SK-N-SH (cell line): ENCODE data around the gene LRP1. TPM values are rescaled to one million over a fixed set of nuclear protein-coding genes. Genes with fewer than 3 reads are reported as not detected.

Experiments used
- CTCF ChIA-PET: fragments of 300-600, 350-600 bp; formaldehyde crosslinking; extraction: SDS; loops from one replicate; lab custom pipeline; 2021; lab: Yijun Ruan, JAX
- POLR2A ChIA-PET: fragments of 350-600 bp; sonication (Branson Sonifier 250); formaldehyde crosslinking; extraction: SDS; loops from one replicate; lab custom pipeline; 2020; ENCODE audit warnings: antibody characterized with exemption, inconsistent platforms; lab: Yijun Ruan, JAX
- DNase-seq: peaks from one replicate; pipeline ENCODE4 v3.0.0; 2012
- H2AFZ ChIP-seq: fragments of 200-600 bp; sonication (generic); 2 replicates; pipeline ENCODE4 v1.8.1; 2016; ENCODE audit warnings: antibody characterized with exemption, mild to moderate bottlenecking, low read depth
- H3F3A ChIP-seq: fragments of 200-600 bp; sonication (generic); replicated peaks from 2 replicates; pipeline ENCODE3; 2016; ENCODE audit warnings: antibody characterized with exemption, mild to moderate bottlenecking; ENCODE audit not compliant: insufficient read depth
- H3K27ac ChIP-seq, 2 experiments: fragments of 200-500 bp in 1 of 2; fragments of 200-600 bp in 1 of 2; sonication (Bioruptor generic) in 1 of 2; sonication (generic), shearing (Covaris generic) in 1 of 2; 2 replicates each; pipeline versions ENCODE4 v1.5.1 to v1.6.1; 2014 to 2016; ENCODE audit warnings: low read depth in 2 of 2, inconsistent platforms in 1 of 2, low read length in 1 of 2, mild to moderate bottlenecking in 1 of 2, mixed read lengths in 1 of 2
- H3K27me3 ChIP-seq: fragments of 200-600 bp; sonication (generic), shearing (Covaris generic); 2 replicates; pipeline ENCODE4 v1.6.1; 2016; ENCODE audit warnings: mixed run types; ENCODE audit not compliant: insufficient read depth
- H3K36me3 ChIP-seq, 2 experiments: fragments of 200-500 bp in 1 of 2; fragments of 200-600 bp in 1 of 2; sonication (Bioruptor generic) in 1 of 2; sonication (generic) in 1 of 2; replicated peaks in 1 of 2; 2 replicates each; pipeline versions ENCODE3 to v1.5.1; 2014 to 2016; ENCODE audit warnings: low read length in 1 of 2, mild to moderate bottlenecking in 1 of 2; ENCODE audit not compliant: insufficient read depth in 2 of 2, control insufficient read depth in 1 of 2
- H3K4me1 ChIP-seq, 2 experiments: fragments of 200-500 bp in 1 of 2; fragments of 200-600 bp in 1 of 2; sonication (Bioruptor generic) in 1 of 2; sonication (generic), shearing (Covaris generic) in 1 of 2; 2 replicates each; pipeline versions ENCODE4 v1.5.1 to v1.6.1; 2014 to 2016; ENCODE audit warnings: low read depth in 1 of 2, low read length in 1 of 2, mixed run types in 1 of 2; ENCODE audit not compliant: insufficient read depth in 2 of 2, control insufficient read depth in 1 of 2
- H3K4me2 ChIP-seq: fragments of 200-600 bp; sonication (generic), shearing (Covaris generic); 2 replicates; pipeline ENCODE4 v1.6.1; 2017; ENCODE audit warnings: mixed run types
- H3K4me3 ChIP-seq, 2 experiments: fragments of 200-500 bp in 1 of 2; fragments of 200-600 bp in 1 of 2; sonication (Bioruptor generic) in 1 of 2; sonication (generic), shearing (Covaris generic) in 1 of 2; 2 replicates each; pipeline versions ENCODE4 v1.5.1 to v1.8.1; 2014 to 2016; ENCODE audit warnings: low read depth in 2 of 2, inconsistent platforms in 1 of 2, low read length in 1 of 2, mild to moderate bottlenecking in 1 of 2, mixed read lengths in 1 of 2, moderate library complexity in 1 of 2
- H3K79me2 ChIP-seq: fragments of 200-600 bp; sonication (generic); 2 replicates; pipeline ENCODE4 v1.8.1; 2017; ENCODE audit warnings: mild to moderate bottlenecking; ENCODE audit not compliant: insufficient read depth
- H3K9ac ChIP-seq: fragments of 200-600 bp; sonication (generic); 2 replicates; pipeline ENCODE4 v1.6.1; 2017; ENCODE audit warnings: mixed run types
- H3K9me2 ChIP-seq: fragments of 200-600 bp; sonication (generic); 2 replicates; pipeline ENCODE4 v1.6.1; 2017; ENCODE audit warnings: mixed run types
- H3K9me3 ChIP-seq: fragments of 200-600 bp; sonication (generic); 2 replicates; pipeline ENCODE4 v1.6.1; 2017; ENCODE audit warnings: mixed run types, mild to moderate bottlenecking, moderate library complexity
- H4K20me1 ChIP-seq: fragments of 200-600 bp; sonication (generic); 2 replicates; pipeline ENCODE4 v1.6.1; 2017; ENCODE audit warnings: mild to moderate bottlenecking, mixed run types; ENCODE audit not compliant: insufficient read depth
- CHD2 ChIP-seq: fragments of 150-350 bp; IDR thresholded peaks from 2 replicates; pipeline ENCODE4 v1.6.1; 2018; ENCODE audit warnings: low read length; ENCODE audit not compliant: partially characterized antibody
- EZH2phosphoT487 ChIP-seq: fragments of 200-600 bp; sonication (generic); IDR thresholded peaks from 2 replicates; pipeline ENCODE4 v1.6.1; 2017; ENCODE audit warnings: low read depth, mixed run types, mild to moderate bottlenecking, antibody characterized with exemption, moderate library complexity, borderline replicate concordance
- FOXM1 ChIP-seq: IDR thresholded peaks from 2 replicates; pipeline ENCODE4 v1.4.0; 2012; ENCODE audit warnings: low read depth, mild to moderate bottlenecking
- GABPA ChIP-seq: IDR thresholded peaks from 2 replicates; pipeline ENCODE4 v1.4.0; 2012; ENCODE audit warnings: low read depth, mild to moderate bottlenecking
- MEF2A ChIP-seq: IDR thresholded peaks from 2 replicates; pipeline ENCODE4 v1.4.0; 2012; ENCODE audit warnings: low read depth, borderline replicate concordance
- NRF1 ChIP-seq: IDR thresholded peaks from 2 replicates; pipeline ENCODE4 v1.6.1; 2012; ENCODE audit warnings: low read depth, mild to moderate bottlenecking, low read length
- POLR2AphosphoS5 ChIP-seq: IDR thresholded peaks from 2 replicates; pipeline ENCODE4 v1.6.1; 2012; ENCODE audit warnings: low read depth, low read length
- RAD21 ChIP-seq: IDR thresholded peaks from 2 replicates; pipeline ENCODE4 v1.6.1; 2012; ENCODE audit warnings: mild to moderate bottlenecking, low read length
- RCOR1 ChIP-seq: fragments of 150-350 bp; IDR thresholded peaks from 2 replicates; pipeline ENCODE4 v1.6.1; 2017; ENCODE audit warnings: antibody characterized with exemption, low read length
- RFX5 ChIP-seq: IDR thresholded peaks from 2 replicates; pipeline ENCODE4 v1.6.1; 2012; ENCODE audit warnings: mild to moderate bottlenecking, improper control_type of control experiment, low read length
- RXRA ChIP-seq: IDR thresholded peaks from 2 replicates; pipeline ENCODE4 v1.4.0; 2012; ENCODE audit warnings: low read depth, mild to moderate bottlenecking, borderline replicate concordance
- TAF1 ChIP-seq: IDR thresholded peaks from 2 replicates; pipeline ENCODE4 v1.6.1; 2012; ENCODE audit warnings: low read depth, mild to moderate bottlenecking, low read length, moderate library complexity, borderline replicate concordance
- TEAD4 ChIP-seq: IDR thresholded peaks from 2 replicates; pipeline ENCODE4 v1.4.0; 2012; ENCODE audit warnings: mild to moderate bottlenecking, borderline replicate concordance; ENCODE audit not compliant: insufficient read depth
- YY1 ChIP-seq: IDR thresholded peaks from 2 replicates; pipeline ENCODE4 v1.4.0; 2012; ENCODE audit warnings: low read depth, mild to moderate bottlenecking
- WGBS: methylation state at CpG from one replicate; pipeline ENCODE4 v1.1.6; 2017; ENCODE audit warnings: low lambda C conversion rate; 5-methylcytosine and 5-hydroxymethylcytosine counted together
- polyA plus RNA-seq, 3 experiments: library from polyadenylated mRNA; depleted of rRNA; stranded (reverse); fragments of >200 nt; gene quantifications; 2 replicates each; pipeline ENCODE4 v1.2.3, GENCODE V29; 2012
- TF ChIP-seq, protein P1 (sequence below): fragments of 150-350 bp; IDR thresholded peaks from 2 replicates; pipeline ENCODE4 v1.6.1; 2017; ENCODE audit warnings: antibody characterized with exemption, low read length, low read depth, borderline replicate concordance
- TF ChIP-seq, protein P2 (sequence below): IDR thresholded peaks from 2 replicates; pipeline ENCODE4 v1.6.1; 2012; ENCODE audit warnings: mild to moderate bottlenecking, low read depth, low read length, moderate library complexity
- TF ChIP-seq, protein P3 (sequence below): IDR thresholded peaks from 2 replicates; pipeline ENCODE4; 2012
- TF ChIP-seq, protein P4 (sequence below): fragments of 200-600 bp; sonication (generic); IDR thresholded peaks from 2 replicates; pipeline ENCODE4 v1.6.1; 2017; ENCODE audit warnings: antibody characterized with exemption, mild to moderate bottlenecking, moderate library complexity

LRP1 gene
- polyA plus RNA-seq, 1 of the 3 experiments (the other 2 are of a cell fraction): 55.0 TPM

DNA sequence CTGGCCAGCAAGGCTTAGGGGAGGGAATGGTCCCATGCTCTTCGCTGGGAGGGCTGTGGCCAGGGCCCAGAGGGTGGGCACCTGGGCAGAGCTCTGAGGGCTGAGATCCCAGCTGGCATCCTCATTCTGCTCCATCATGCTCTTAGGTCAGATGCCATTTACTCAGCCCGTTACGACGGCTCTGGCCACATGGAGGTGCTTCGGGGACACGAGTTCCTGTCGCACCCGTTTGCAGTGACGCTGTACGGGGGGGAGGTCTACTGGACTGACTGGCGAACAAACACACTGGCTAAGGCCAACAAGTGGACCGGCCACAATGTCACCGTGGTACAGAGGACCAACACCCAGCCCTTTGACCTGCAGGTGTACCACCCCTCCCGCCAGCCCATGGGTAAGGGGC lies 49.9 kb downstream of the LRP1 start (continued):
- TF ChIP-seq MEF2A: no peak

DNA sequence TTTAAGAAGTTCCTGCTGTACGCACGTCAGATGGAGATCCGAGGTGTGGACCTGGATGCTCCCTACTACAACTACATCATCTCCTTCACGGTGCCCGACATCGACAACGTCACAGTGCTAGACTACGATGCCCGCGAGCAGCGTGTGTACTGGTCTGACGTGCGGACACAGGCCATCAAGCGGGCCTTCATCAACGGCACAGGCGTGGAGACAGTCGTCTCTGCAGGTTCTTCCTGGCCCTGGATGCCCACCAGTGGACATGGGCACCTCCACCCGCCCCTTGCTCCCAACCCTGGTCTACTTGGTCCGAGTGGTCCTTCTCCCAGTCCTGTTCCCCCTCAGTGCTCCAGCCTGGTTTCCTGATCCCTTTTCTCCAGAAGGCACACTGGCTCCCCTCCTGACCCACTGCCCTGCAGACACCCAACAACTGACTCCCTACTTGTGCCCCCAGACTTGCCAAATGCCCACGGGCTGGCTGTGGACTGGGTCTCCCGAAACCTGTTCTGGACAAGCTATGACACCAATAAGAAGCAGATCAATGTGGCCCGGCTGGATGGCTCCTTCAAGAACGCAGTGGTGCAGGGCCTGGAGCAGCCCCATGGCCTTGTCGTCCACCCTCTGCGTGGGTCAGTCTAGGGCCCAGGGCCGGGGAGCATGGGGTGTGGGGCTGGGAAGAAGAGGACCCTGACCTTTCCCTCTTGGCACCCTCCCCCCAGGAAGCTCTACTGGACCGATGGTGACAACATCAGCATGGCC lies 51.2 kb downstream of the LRP1 start:
- Histone ChIP-seq H3K9me2 (no peaks in the 10 kb centered on the region), H3K27ac (no peak overlapping the region)
- CTCF ChIA-PET: interaction anchor here (7.6 to 31.5 kb wide), 4 partner anchors 19 to 68 kb away, joined by 52 to 616 read pairs (median 248); partner anchors contain the start of genes LRP1, LRP1-AS and STAT6
- no peak for DNase-seq
- TF ChIP-seq RFX5: no peak
- no peak for TF ChIP-seq GABPA
- no peak for TF ChIP-seq TEAD4
- no peak for TF ChIP-seq EZH2phosphoT487
- TF ChIP-seq, protein P1, sequence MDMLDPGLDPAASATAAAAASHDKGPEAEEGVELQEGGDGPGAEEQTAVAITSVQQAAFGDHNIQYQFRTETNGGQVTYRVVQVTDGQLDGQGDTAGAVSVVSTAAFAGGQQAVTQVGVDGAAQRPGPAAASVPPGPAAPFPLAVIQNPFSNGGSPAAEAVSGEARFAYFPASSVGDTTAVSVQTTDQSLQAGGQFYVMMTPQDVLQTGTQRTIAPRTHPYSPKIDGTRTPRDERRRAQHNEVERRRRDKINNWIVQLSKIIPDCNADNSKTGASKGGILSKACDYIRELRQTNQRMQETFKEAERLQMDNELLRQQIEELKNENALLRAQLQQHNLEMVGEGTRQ: no peak
- TF ChIP-seq RXRA: no peak
- TF ChIP-seq MEF2A: no peak
- no peak for TF ChIP-seq FOXM1
- TF ChIP-seq, protein P2, sequence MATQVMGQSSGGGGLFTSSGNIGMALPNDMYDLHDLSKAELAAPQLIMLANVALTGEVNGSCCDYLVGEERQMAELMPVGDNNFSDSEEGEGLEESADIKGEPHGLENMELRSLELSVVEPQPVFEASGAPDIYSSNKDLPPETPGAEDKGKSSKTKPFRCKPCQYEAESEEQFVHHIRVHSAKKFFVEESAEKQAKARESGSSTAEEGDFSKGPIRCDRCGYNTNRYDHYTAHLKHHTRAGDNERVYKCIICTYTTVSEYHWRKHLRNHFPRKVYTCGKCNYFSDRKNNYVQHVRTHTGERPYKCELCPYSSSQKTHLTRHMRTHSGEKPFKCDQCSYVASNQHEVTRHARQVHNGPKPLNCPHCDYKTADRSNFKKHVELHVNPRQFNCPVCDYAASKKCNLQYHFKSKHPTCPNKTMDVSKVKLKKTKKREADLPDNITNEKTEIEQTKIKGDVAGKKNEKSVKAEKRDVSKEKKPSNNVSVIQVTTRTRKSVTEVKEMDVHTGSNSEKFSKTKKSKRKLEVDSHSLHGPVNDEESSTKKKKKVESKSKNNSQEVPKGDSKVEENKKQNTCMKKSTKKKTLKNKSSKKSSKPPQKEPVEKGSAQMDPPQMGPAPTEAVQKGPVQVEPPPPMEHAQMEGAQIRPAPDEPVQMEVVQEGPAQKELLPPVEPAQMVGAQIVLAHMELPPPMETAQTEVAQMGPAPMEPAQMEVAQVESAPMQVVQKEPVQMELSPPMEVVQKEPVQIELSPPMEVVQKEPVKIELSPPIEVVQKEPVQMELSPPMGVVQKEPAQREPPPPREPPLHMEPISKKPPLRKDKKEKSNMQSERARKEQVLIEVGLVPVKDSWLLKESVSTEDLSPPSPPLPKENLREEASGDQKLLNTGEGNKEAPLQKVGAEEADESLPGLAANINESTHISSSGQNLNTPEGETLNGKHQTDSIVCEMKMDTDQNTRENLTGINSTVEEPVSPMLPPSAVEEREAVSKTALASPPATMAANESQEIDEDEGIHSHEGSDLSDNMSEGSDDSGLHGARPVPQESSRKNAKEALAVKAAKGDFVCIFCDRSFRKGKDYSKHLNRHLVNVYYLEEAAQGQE: no peak
- TF ChIP-seq, protein P3, sequence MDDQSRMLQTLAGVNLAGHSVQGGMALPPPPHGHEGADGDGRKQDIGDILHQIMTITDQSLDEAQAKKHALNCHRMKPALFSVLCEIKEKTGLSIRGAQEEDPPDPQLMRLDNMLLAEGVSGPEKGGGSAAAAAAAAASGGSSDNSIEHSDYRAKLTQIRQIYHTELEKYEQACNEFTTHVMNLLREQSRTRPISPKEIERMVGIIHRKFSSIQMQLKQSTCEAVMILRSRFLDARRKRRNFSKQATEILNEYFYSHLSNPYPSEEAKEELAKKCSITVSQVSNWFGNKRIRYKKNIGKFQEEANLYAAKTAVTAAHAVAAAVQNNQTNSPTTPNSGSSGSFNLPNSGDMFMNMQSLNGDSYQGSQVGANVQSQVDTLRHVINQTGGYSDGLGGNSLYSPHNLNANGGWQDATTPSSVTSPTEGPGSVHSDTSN: no peak
- no peak for TF ChIP-seq POLR2AphosphoS5
- no peak for TF ChIP-seq RAD21
- TF ChIP-seq NRF1: no peak
- TF ChIP-seq YY1: no peak
- TF ChIP-seq CHD2: no peak
- no peak for TF ChIP-seq TAF1
- TF ChIP-seq RCOR1: no peak
- TF ChIP-seq, protein P4, sequence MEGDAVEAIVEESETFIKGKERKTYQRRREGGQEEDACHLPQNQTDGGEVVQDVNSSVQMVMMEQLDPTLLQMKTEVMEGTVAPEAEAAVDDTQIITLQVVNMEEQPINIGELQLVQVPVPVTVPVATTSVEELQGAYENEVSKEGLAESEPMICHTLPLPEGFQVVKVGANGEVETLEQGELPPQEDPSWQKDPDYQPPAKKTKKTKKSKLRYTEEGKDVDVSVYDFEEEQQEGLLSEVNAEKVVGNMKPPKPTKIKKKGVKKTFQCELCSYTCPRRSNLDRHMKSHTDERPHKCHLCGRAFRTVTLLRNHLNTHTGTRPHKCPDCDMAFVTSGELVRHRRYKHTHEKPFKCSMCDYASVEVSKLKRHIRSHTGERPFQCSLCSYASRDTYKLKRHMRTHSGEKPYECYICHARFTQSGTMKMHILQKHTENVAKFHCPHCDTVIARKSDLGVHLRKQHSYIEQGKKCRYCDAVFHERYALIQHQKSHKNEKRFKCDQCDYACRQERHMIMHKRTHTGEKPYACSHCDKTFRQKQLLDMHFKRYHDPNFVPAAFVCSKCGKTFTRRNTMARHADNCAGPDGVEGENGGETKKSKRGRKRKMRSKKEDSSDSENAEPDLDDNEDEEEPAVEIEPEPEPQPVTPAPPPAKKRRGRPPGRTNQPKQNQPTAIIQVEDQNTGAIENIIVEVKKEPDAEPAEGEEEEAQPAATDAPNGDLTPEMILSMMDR: no peak
- TF ChIP-seq, all 33 proteins: peak for 0
- H3K4me2 ChIP-seq: no peak overlapping the region
- no peak overlapping the region for H2AFZ ChIP-seq
- H3F3A ChIP-seq: peaks cover 10% of the 10 kb centered on the region
- H3K9me3 ChIP-seq: no peaks in the 10 kb centered on the region
- H3K4me1 ChIP-seq: peaks cover 0 to 16% of the 10 kb centered on the region in 2 experiments; a peak in 1 of 4 replicates
- H3K79me2 ChIP-seq: no peaks in the 10 kb centered on the region
- H3K4me3 ChIP-seq: no peak overlapping the region
- 93% methylated on average over 25 of the region's 27 CpGs for WGBS
- POLR2A ChIA-PET: no interaction called here
- H4K20me1 ChIP-seq: no peaks in the 10 kb centered on the region
- no peak overlapping the region for H3K9ac ChIP-seq
- H3K27me3 ChIP-seq: no peaks in the 10 kb centered on the region
- peaks cover 30 to 68% of the 10 kb centered on the region in 2 experiments for H3K36me3 ChIP-seq
